Neural progenitor cell (in vitro differentiated cells): ENCODE results near the gene WIPF1. TPM values are rescaled to one million over a fixed set of nuclear protein-coding genes. Genes with fewer than 3 reads are reported as not detected.

ENCODE experiments used
- DNase-seq: peaks from one replicate; pipeline ENCODE4 v3.0.0-alpha.2; 2016; ENCODE audit warnings: low spot score
- H2AFZ ChIP-seq: fragments of 200-600 bp; sonication (generic); replicated peaks from 2 replicates; pipeline ENCODE4 v1.6.1; 2016; ENCODE audit warnings: antibody characterized with exemption
- H3F3A ChIP-seq: fragments of 200-600 bp; sonication (generic); 2 replicates; pipeline ENCODE4 v1.6.1; 2016; ENCODE audit warnings: antibody characterized with exemption, low read depth
- H3K27ac ChIP-seq: fragments of 200-600 bp; sonication (generic); 2 replicates; pipeline ENCODE4 v1.5.1; 2016; ENCODE audit warnings: mild to moderate bottlenecking
- H3K27me3 ChIP-seq: fragments of 200-600 bp; sonication (generic); 2 replicates; pipeline ENCODE4 v1.6.1; 2016; ENCODE audit warnings: mild to moderate bottlenecking, moderate library complexity
- H3K36me3 ChIP-seq: fragments of 200-600 bp; sonication (generic); 2 replicates; pipeline ENCODE4 v1.5.1; 2016
- H3K4me1 ChIP-seq: fragments of 200-600 bp; sonication (generic); 2 replicates; pipeline ENCODE4 v1.6.1; 2016; ENCODE audit warnings: mixed run types
- H3K4me2 ChIP-seq: fragments of 200-600 bp; sonication (generic); 2 replicates; pipeline ENCODE4 v1.6.1; 2016
- H3K4me3 ChIP-seq: fragments of 200-600 bp; sonication (generic); 2 replicates; pipeline ENCODE4 v1.5.1; 2016
- H3K79me2 ChIP-seq: fragments of 200-600 bp; sonication (generic); 2 replicates; pipeline ENCODE4 v1.6.1; 2016; ENCODE audit warnings: low read depth
- H3K9ac ChIP-seq: fragments of 200-600 bp; sonication (generic); 2 replicates; pipeline ENCODE4 v1.6.1; 2016
- H3K9me3 ChIP-seq: fragments of 200-600 bp; sonication (generic); 2 replicates; pipeline ENCODE4 v1.5.1; 2016; ENCODE audit warnings: low read depth
- H4K20me1 ChIP-seq: fragments of 200-600 bp; sonication (generic); 2 replicates; pipeline ENCODE4 v1.6.1; 2016; ENCODE audit warnings: low read depth
- H3K27ac Mint-ChIP-seq: 3 replicates; pipeline ENCODE4 v1.8.0; 2021; ENCODE audit warnings: mixed read lengths
- H3K27me3 Mint-ChIP-seq: 2 replicates; pipeline ENCODE4 v1.8.0; 2022; ENCODE audit warnings: low read depth, mild to moderate bottlenecking, inconsistent platforms, moderate library complexity, mixed read lengths; ENCODE audit not compliant: insufficient read depth
- H3K36me3 Mint-ChIP-seq: 3 replicates; pipeline ENCODE4 v1.8.0; 2021; ENCODE audit warnings: mixed read lengths
- H3K4me1 Mint-ChIP-seq: 3 replicates; pipeline ENCODE4 v1.8.0; 2021; ENCODE audit warnings: mixed read lengths
- H3K4me3 Mint-ChIP-seq: 3 replicates; pipeline ENCODE4 v1.8.0; 2021; ENCODE audit warnings: mild to moderate bottlenecking, moderate library complexity, mixed read lengths
- H3K9me3 Mint-ChIP-seq: 3 replicates; pipeline ENCODE4 v1.8.0; 2020; ENCODE audit warnings: mixed read lengths
- EZH2 ChIP-seq: fragments of 200-600 bp; sonication (generic); IDR thresholded peaks from 2 replicates; pipeline ENCODE4 v1.6.1; 2017; ENCODE audit warnings: antibody characterized with exemption, mild to moderate bottlenecking, moderate library complexity
- EZH2phosphoT487 ChIP-seq: fragments of 200-600 bp; sonication (generic); IDR thresholded peaks from 2 replicates; pipeline ENCODE4 v1.6.1; 2017; ENCODE audit warnings: antibody characterized with exemption
- total RNA-seq: library from RNA; depleted of rRNA; stranded (reverse); fragments of >200 nt; gene quantifications from 2 replicates; pipeline ENCODE4 v1.2.3, GENCODE V29; 2015; ENCODE audit warnings: low replicate concordance
- TF ChIP-seq, protein P1 (sequence below): fragments of 200-600 bp; sonication (generic); IDR thresholded peaks from 2 replicates; pipeline ENCODE4 v1.5.1; 2017; ENCODE audit warnings: antibody characterized with exemption, mild to moderate bottlenecking

The WIPF1 gene
- total RNA-seq, 1 donor from 2014 or later, result 17.2 TPM

DNA sequence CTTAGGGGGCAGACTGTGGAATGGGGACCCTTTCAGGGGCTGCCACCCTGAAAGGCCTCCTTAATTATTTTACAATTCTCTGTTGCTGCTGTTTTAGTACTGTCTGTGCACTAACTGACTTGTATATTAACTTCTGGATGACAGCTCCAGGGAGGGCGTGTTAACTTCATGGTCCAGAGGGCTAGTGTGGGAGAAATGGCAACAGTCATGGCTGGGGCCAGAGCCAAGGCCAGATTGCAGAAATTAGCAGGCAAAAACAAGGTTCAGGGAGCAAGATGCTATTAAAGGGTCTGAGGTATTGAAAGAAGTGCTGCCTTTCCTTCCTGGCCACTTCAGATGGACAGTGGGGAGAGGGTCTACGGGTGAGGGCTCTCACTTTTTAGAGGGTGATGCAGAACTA, 9.1 kb downstream of the WIPF1 start:
- H3K27me3 ChIP-seq, result no peaks in the 10 kb centered on the region
- H3K4me3 Mint-ChIP-seq, result no peak overlapping the region
- no peaks in the 10 kb centered on the region for H3K9me3 Mint-ChIP-seq
- no peaks in the 10 kb centered on the region for H4K20me1 ChIP-seq
- no peaks in the 10 kb centered on the region for H3K79me2 ChIP-seq
- no peak overlapping the region for H3K27ac Mint-ChIP-seq
- no peak overlapping the region for H3K27ac ChIP-seq
- H3K4me1 Mint-ChIP-seq, result peaks cover 19% of the 10 kb centered on the region
- H3K36me3 Mint-ChIP-seq, result no peaks in the 10 kb centered on the region
- H3F3A ChIP-seq, result no peaks in the 10 kb centered on the region
- no peak overlapping the region for H3K4me3 ChIP-seq
- no peaks in the 10 kb centered on the region for H3K27me3 Mint-ChIP-seq
- peaks cover 12% of the 10 kb centered on the region for H3K4me1 ChIP-seq
- H3K9ac ChIP-seq, result no peak overlapping the region
- H3K4me2 ChIP-seq, result no peak overlapping the region
- TF ChIP-seq EZH2 (no peak), EZH2phosphoT487 (no peak)
- TF ChIP-seq, protein P1, sequence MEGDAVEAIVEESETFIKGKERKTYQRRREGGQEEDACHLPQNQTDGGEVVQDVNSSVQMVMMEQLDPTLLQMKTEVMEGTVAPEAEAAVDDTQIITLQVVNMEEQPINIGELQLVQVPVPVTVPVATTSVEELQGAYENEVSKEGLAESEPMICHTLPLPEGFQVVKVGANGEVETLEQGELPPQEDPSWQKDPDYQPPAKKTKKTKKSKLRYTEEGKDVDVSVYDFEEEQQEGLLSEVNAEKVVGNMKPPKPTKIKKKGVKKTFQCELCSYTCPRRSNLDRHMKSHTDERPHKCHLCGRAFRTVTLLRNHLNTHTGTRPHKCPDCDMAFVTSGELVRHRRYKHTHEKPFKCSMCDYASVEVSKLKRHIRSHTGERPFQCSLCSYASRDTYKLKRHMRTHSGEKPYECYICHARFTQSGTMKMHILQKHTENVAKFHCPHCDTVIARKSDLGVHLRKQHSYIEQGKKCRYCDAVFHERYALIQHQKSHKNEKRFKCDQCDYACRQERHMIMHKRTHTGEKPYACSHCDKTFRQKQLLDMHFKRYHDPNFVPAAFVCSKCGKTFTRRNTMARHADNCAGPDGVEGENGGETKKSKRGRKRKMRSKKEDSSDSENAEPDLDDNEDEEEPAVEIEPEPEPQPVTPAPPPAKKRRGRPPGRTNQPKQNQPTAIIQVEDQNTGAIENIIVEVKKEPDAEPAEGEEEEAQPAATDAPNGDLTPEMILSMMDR, result no peak
- DNase-seq, result no peak
- no peak overlapping the region for H2AFZ ChIP-seq
- no peaks in the 10 kb centered on the region for H3K9me3 ChIP-seq
- H3K36me3 ChIP-seq, result no peaks in the 10 kb centered on the region

- H3F3A ChIP-seq, result no peaks in the 10 kb centered on the region
- H3K4me2 ChIP-seq, result no peak overlapping the region
- Mint-ChIP-seq H3K4me3 (no peak overlapping the region), H3K9me3 (no peaks in the 10 kb centered on the region), H3K27ac (no peak overlapping the region), H3K4me1 (peaks cover 15% of the 10 kb centered on the region), H3K36me3 (no peaks in the 10 kb centered on the region), H3K27me3 (no peaks in the 10 kb centered on the region)
- no peak for TF ChIP-seq EZH2phosphoT487
- TF ChIP-seq, protein P1, result no peak
- no peak for TF ChIP-seq EZH2
- H2AFZ ChIP-seq, result no peak overlapping the region
- H3K9me3 ChIP-seq, result no peaks in the 10 kb centered on the region
- H3K27ac ChIP-seq, result no peak overlapping the region
- no peak overlapping the region for H3K9ac ChIP-seq
- peaks cover 9% of the 10 kb centered on the region for H3K4me1 ChIP-seq
- H3K4me3 ChIP-seq, result no peak overlapping the region
- no peak for DNase-seq
- no peaks in the 10 kb centered on the region for H3K36me3 ChIP-seq
- no peaks in the 10 kb centered on the region for H3K27me3 ChIP-seq
- no peaks in the 10 kb centered on the region for H4K20me1 ChIP-seq
- no peaks in the 10 kb centered on the region for H3K79me2 ChIP-seq
Measured at GRCh38 chr2:174587579-174587978, 10.0 kb downstream of the WIPF1 start.

- H3K36me3 ChIP-seq, result no peaks in the 10 kb centered on the region
- H3K36me3 Mint-ChIP-seq, result no peaks in the 10 kb centered on the region
- TF ChIP-seq EZH2, result no peak
- TF ChIP-seq, protein P1, result no peak
- TF ChIP-seq EZH2phosphoT487, result no peak
- DNase-seq, result no peak
- peaks cover 9% of the 10 kb centered on the region for H3K4me1 ChIP-seq
- H3F3A ChIP-seq, result no peaks in the 10 kb centered on the region
- H3K4me3 Mint-ChIP-seq, result no peak overlapping the region
- H3K4me3 ChIP-seq, result no peak overlapping the region
- no peaks in the 10 kb centered on the region for H3K79me2 ChIP-seq
- H3K4me1 Mint-ChIP-seq, result peaks cover 15% of the 10 kb centered on the region
- no peaks in the 10 kb centered on the region for H3K9me3 ChIP-seq
- no peak overlapping the region for H3K4me2 ChIP-seq
- H3K27ac Mint-ChIP-seq, result peak overlapping the region; percentile 63
- H3K27me3 ChIP-seq, result no peaks in the 10 kb centered on the region
- H3K9ac ChIP-seq, result no peak overlapping the region
- H3K27me3 Mint-ChIP-seq, result no peaks in the 10 kb centered on the region
- no peaks in the 10 kb centered on the region for H4K20me1 ChIP-seq
- H3K9me3 Mint-ChIP-seq, result no peaks in the 10 kb centered on the region
- no peak overlapping the region for H2AFZ ChIP-seq
- no peak overlapping the region for H3K27ac ChIP-seq
Measured at GRCh38 chr2:174586418-174587295, 10.9 kb downstream of the WIPF1 start.
